Measurements from ENCODE around the gene SUSD4.

The SUSD4 gene

GRCh38 chr1:223276029-223276428 lies 87.9 kb downstream of the SUSD4 start:
- TF ChIP-seq EZH2 (IDR thresholded peaks at IDR 0.05; ENCODE audit: borderline replicate concordance, low read length) = no peak
- TF ChIP-seq, protein P1, sequence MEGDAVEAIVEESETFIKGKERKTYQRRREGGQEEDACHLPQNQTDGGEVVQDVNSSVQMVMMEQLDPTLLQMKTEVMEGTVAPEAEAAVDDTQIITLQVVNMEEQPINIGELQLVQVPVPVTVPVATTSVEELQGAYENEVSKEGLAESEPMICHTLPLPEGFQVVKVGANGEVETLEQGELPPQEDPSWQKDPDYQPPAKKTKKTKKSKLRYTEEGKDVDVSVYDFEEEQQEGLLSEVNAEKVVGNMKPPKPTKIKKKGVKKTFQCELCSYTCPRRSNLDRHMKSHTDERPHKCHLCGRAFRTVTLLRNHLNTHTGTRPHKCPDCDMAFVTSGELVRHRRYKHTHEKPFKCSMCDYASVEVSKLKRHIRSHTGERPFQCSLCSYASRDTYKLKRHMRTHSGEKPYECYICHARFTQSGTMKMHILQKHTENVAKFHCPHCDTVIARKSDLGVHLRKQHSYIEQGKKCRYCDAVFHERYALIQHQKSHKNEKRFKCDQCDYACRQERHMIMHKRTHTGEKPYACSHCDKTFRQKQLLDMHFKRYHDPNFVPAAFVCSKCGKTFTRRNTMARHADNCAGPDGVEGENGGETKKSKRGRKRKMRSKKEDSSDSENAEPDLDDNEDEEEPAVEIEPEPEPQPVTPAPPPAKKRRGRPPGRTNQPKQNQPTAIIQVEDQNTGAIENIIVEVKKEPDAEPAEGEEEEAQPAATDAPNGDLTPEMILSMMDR (IDR thresholded peaks at IDR 0.05; ENCODE audit: low read length) = no peak
- Histone ChIP-seq H3K9me2 (ENCODE audit: low read depth, low read length) (no peaks in the 10 kb centered on the region), H2AFZ (ENCODE audit: low read length) (no peak overlapping the region), H3F3A (ENCODE audit: insufficient read depth, low read length) (no peaks in the 10 kb centered on the region), H3K27ac (ENCODE audit: low read depth, low read length, poor library complexity, severe bottlenecking) (no peak overlapping the region), H3K4me3 (ENCODE audit: low read depth, low read length, poor library complexity, severe bottlenecking) (no peak overlapping the region), H4K20me1 (ENCODE audit: insufficient read depth, low read length) (no peaks in the 10 kb centered on the region), H3K4me1 (ENCODE audit: insufficient read depth, low read length, severe bottlenecking) (no peaks in the 10 kb centered on the region), H3K4me2 (ENCODE audit: low read length) (no peak overlapping the region), H3K9ac (ENCODE audit: low read length) (no peak overlapping the region), H3K9me3 (ENCODE audit: low read length) (no peaks in the 10 kb centered on the region), H3K79me2 (ENCODE audit: insufficient read depth, low read length) (no peaks in the 10 kb centered on the region), H3K27me3 (ENCODE audit: insufficient read depth, low read length) (no peaks in the 10 kb centered on the region), H3K36me3 (ENCODE audit: insufficient read depth, low read length) (no peaks in the 10 kb centered on the region)

- Histone ChIP-seq H4K20me1 (ENCODE audit: insufficient read depth, low read length) (no peaks in the 10 kb centered on the region), H3K4me3 (ENCODE audit: low read depth, low read length, poor library complexity, severe bottlenecking) (no peak overlapping the region), H3F3A (ENCODE audit: insufficient read depth, low read length) (no peaks in the 10 kb centered on the region), H3K9me2 (ENCODE audit: low read depth, low read length) (no peaks in the 10 kb centered on the region), H3K79me2 (ENCODE audit: insufficient read depth, low read length) (no peaks in the 10 kb centered on the region), H3K9ac (ENCODE audit: low read length) (no peak overlapping the region), H3K27ac (ENCODE audit: low read depth, low read length, poor library complexity, severe bottlenecking) (no peak overlapping the region), H3K9me3 (ENCODE audit: low read length) (no peaks in the 10 kb centered on the region), H3K36me3 (ENCODE audit: insufficient read depth, low read length) (no peaks in the 10 kb centered on the region), H2AFZ (ENCODE audit: low read length) (no peak overlapping the region), H3K4me1 (ENCODE audit: insufficient read depth, low read length, severe bottlenecking) (no peaks in the 10 kb centered on the region), H3K4me2 (ENCODE audit: low read length) (no peak overlapping the region), H3K27me3 (ENCODE audit: insufficient read depth, low read length) (no peaks in the 10 kb centered on the region)
- no peak for TF ChIP-seq EZH2 (IDR thresholded peaks at IDR 0.05; ENCODE audit: borderline replicate concordance, low read length)
- TF ChIP-seq, protein P1 (IDR thresholded peaks at IDR 0.05; ENCODE audit: low read length) = no peak
Observed at GRCh38 chr1:223273511-223273910, 90.5 kb downstream of the SUSD4 start.

DNA sequence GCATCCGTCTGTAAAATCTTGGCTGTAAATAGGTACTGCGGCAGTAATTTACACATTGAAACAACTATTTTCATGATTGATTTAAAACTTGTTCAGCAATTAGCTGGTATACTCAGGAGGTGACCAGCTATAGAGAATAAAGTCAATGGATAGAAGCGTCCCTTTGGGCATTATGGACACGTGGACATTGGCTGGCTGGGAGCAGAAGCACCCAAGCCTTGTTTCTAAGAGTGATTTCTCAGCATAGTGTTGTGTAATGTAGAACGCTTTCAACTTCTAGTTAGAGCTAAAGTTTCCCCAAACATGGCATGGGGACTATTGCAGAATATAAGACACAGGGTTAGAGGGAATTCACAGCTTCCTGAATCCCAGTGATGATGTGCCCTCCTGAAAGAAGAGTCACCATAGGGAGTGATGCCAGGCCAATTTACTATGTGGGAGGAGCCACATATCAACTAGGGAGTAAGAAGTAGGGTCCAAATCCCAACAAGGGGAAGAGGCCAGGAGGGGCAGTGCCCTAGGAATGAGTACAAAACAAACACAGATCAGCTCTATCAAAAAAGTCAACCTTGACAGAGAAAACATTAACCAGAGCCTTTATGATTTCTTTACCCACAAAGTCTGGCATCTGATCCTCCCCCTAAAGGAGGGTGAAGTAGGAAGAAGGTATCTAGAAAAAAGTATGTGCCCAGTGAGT lies 92.7 kb downstream of the SUSD4 start:
- Histone ChIP-seq H3K9me2 (ENCODE audit: low read depth, low read length) (no peaks in the 10 kb centered on the region), H3K27ac (ENCODE audit: low read depth, low read length, poor library complexity, severe bottlenecking) (no peak overlapping the region), H3K9me3 (ENCODE audit: low read length) (no peaks in the 10 kb centered on the region), H2AFZ (ENCODE audit: low read length) (no peak overlapping the region), H3K9ac (ENCODE audit: low read length) (no peak overlapping the region), H4K20me1 (ENCODE audit: insufficient read depth, low read length) (no peaks in the 10 kb centered on the region), H3K27me3 (ENCODE audit: insufficient read depth, low read length) (no peaks in the 10 kb centered on the region), H3F3A (ENCODE audit: insufficient read depth, low read length) (no peaks in the 10 kb centered on the region), H3K4me2 (ENCODE audit: low read length) (no peak overlapping the region), H3K4me1 (ENCODE audit: insufficient read depth, low read length, severe bottlenecking) (no peaks in the 10 kb centered on the region), H3K79me2 (ENCODE audit: insufficient read depth, low read length) (no peaks in the 10 kb centered on the region), H3K4me3 (ENCODE audit: low read depth, low read length, poor library complexity, severe bottlenecking) (no peak overlapping the region), H3K36me3 (ENCODE audit: insufficient read depth, low read length) (no peaks in the 10 kb centered on the region)
- TF ChIP-seq EZH2 (IDR thresholded peaks at IDR 0.05; ENCODE audit: borderline replicate concordance, low read length) = no peak
- TF ChIP-seq, protein P1 (IDR thresholded peaks at IDR 0.05; ENCODE audit: low read length) = no peak

Data from OCI-LY1 (cell line).